Measurements from ENCODE around the gene CNPY4.

The CNPY4 gene

DNA sequence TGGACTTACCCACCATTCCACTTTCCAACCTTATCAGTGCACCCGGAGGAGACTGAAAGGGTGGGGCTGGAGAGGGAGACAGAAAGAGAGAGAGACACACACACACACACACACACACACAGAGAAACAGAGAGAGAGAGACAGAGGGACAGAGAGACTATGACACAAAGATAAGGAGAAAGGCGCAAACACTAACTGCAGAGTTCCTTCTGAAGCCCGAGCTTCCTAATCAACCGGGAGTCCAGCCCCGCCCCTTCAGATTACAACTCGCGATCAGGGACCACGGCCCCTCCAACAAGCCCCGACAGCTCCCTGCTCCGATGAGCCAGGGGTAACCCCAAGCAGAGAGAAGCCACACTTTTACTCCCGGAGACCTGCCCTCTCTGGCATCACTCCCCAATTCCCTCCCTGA, 48.5 kb downstream of the CNPY4 start:
- DNase-seq (ENCODE audit: low spot score), result no peak

DNA sequence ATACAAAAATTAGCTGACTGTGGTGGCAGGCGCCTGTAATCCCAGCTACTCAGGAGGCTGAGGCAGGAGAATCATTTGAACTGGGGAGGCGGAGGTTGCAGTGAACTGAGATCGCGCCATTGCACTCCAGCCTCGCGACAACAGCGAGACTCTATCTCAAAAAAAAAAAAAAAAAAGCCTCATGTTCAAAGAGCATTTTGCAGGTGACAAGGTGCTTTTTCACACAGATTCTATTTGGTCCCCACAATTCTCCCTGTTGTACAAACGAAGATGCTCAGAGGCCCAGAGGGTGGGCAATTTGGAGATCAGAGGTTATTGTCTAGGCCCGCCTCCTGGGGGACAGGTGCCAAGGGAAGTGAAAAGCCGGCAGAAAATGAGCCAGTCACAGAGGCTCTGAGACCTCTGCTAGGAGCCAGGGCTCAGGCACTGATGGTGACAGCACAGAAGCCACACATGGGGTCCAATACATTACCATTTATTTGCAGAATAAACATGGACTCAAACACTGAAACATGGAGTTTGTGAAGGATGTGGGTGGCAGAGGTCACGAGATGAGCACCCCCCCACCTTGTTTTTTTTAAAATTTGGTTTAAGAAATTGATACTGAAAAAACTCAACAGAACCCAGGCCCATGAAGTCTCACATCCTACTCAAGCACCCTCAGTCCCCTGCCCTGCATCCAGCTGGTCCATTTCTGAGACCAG, 49.9 kb downstream of the CNPY4 start:
- no peak for DNase-seq (ENCODE audit: low spot score)

DNA sequence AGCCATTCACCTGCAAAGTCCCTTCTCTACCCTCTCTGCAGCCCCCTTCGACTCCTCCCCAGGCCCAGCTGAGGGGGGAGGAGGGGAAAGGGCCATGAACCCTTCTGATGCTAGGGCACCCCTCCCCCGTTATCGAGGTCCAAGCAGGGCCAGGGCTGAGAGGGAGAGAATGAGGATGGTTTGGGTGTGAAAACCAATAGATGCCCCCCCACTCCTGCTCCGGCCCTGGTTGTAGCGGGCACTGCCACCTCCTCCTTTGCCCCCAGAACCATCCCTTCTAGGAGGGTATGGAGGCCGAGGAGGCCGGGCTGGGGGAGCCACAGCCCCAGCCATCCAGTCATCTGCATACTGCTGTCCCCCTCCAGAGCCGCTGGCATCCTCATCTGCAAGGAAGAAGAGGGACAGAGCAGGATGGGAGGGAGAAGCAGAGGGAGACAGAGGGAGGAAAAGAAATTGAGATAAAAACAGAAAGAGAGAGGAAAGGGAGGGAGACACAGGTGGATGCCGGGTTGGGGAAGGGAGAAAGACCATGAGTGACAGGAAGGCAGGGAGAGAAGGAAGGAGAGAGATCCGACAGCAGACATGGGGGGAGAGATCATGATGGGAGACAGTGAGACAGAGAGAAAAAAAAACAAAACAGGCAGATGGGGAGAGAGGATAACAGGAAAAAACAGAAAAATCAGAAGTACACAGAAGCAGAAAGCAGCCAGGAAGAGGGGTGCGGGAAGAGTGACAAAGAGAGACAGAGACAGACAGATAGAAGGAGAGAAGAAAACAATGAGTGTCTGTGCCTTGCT, 50.9 kb downstream of the CNPY4 start:
- no peak for DNase-seq (ENCODE audit: low spot score)

DNA sequence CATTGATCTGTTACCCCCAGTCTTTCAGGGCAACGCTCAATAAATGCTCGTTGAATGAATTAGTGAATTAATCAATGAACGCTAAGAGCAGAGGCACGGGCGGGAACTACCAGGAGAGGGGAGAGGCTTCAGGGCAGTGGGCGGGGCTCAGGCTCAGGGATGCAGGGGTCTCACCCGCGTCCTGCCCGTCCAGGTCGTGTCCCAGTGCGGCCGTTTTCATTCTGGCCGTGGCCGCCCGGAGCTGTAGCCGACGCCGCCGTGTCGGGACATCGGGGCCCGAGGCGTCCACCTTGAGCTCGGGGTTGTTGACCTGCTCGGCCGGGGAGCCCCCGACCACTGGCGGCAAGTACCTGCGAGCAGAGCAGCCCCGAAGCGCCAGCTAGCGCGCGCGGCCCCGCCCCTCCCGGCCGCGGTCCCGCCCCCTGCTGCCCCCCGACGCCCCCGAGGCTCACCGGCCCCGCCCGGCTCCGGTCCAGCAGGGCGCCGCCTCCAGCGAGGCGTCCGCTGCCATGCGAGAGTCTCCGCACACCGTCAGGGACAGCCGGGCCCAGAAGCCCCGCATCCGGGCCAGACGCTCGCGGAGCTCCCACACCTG, 51.8 kb downstream of the CNPY4 start:
- no peak for DNase-seq (ENCODE audit: low spot score)

DNA sequence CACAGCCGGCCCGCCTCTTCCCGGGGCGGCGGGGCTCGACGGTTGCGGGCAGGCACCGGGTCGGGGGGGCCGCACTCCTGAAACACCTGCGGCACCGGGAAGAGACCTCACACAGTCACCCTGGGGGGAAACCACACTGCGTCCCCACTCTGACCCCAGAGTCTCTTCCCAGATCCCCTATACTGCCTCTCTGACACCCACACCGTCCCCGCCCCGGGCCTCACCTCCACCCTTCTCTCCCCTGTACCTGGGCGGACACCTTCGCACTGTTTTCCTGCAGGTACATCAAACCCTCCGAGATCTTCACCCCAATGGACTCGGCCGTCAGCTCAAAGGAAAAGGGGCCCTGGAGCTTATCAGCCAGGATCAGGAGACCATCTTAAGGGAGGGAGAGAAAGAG, 52.4 kb downstream of the CNPY4 start:
- no peak for DNase-seq (ENCODE audit: low spot score)

DNA sequence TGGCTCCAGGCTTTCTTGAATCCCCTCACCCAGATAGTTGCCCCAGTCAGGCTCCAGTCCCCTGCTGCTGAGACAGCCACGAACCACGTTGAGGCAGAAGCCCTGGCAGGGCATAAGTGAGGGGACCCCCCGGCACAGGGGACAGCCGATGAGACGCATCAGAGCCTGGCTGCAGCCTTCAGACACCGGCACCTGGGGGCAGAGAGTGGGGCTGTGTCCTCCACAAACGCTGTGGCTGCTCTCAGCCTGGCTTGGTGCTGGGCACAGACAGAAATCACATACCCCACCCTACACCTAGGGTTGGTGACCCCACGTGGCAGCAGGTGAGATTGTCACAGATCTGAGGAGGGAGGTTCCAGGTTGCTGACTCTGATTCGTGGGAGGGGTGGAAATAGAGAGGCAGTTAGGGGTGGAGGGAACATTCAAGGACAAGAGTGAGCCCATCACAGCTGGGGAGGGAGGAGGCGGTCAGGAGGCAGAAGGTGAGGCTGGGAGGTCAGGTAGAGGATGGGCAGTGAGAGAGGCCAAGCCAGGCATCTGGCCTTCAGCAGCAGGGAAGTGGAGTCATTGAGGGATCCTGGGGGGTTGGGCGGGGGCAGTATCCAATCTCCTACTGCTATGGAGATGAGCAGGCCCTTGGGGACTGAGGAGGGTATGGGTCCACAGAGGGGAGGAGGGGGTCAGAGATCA, 54.5 kb downstream of the CNPY4 start:
- no peak for DNase-seq (ENCODE audit: low spot score)

DNA sequence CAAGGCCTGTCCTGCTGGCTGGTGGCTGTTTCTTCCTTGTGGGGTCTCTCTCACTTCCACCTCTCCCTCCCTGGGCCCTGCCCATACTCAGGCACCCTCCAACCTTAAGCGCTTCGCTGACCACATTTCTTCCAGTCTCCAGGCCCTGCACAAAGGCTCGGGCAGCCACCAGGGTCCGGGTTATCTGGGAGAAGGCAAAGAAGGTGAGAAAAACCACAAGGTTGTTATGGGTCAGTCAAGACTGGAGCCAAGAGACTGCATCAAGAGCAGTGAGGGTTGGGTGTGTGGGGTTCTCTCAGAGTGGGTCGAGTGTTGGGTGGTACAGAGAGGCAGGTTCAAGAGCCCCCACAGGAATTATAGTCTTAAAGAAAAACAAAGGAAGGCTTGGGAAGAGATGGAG, 55.1 kb downstream of the CNPY4 start:
- DNase-seq (ENCODE audit: low spot score), result no peak
